HepG2 (cell line): ENCODE measurements around the gene YY1. TPM values are rescaled to one million over a fixed set of nuclear protein-coding genes. Genes with fewer than 3 reads are reported as not detected.

Experiments used
- HNF1A ChIP-seq, 2 experiments: sonication (generic) in 1 of 2; formaldehyde crosslinking in 1 of 2; IDR thresholded peaks; 2 replicates each; pipeline versions ENCODE4 v1.4.0 to v1.6.1; 2016 to 2020; ENCODE audit warnings: borderline replicate concordance in 1 of 2, low read depth in 1 of 2, mild to moderate bottlenecking in 1 of 2, missing genetic modification reagents in 1 of 2
- MAFK ChIP-seq, 2 experiments: IDR thresholded peaks in 1 of 2; conservative IDR thresholded peaks in 1 of 2; 2 replicates each; pipeline ENCODE4 v1.6.1; 2011; ENCODE audit warnings: improper control_type of control experiment in 2 of 2, low read length in 2 of 2
- SMAD9 ChIP-seq: sonication (generic); formaldehyde crosslinking; IDR thresholded peaks from 2 replicates; pipeline ENCODE4 v1.5.1; 2020; ENCODE audit warnings: mild to moderate bottlenecking, missing genetic modification reagents
- SRSF1 ChIP-seq: fragments of 200-400 bp; formaldehyde crosslinking; optimal IDR thresholded peaks from 2 replicates; pipeline ENCODE3; 2017; ENCODE audit warnings: mild to moderate bottlenecking, low read depth, low read length, moderate library complexity
- TRIM24 ChIP-seq: sonication (generic); formaldehyde crosslinking; IDR thresholded peaks from 2 replicates; pipeline ENCODE4 v1.8.0; 2022; ENCODE audit warnings: mild to moderate bottlenecking, missing genetic modification reagents
- ZBTB39 ChIP-seq: sonication (generic); formaldehyde crosslinking; IDR thresholded peaks from 2 replicates; pipeline ENCODE4 v1.5.0; 2020; ENCODE audit warnings: missing genetic modification reagents
- ZBTB46 ChIP-seq: sonication (generic); formaldehyde crosslinking; IDR thresholded peaks from 2 replicates; pipeline ENCODE4 v1.4.0; 2020; ENCODE audit warnings: mild to moderate bottlenecking, missing genetic modification reagents, borderline replicate concordance
- ZKSCAN5 ChIP-seq: sonication (generic); formaldehyde crosslinking; IDR thresholded peaks from 2 replicates; pipeline ENCODE4 v1.5.1; 2020; ENCODE audit warnings: mild to moderate bottlenecking, missing genetic modification reagents
- ZMAT5 ChIP-seq: sonication (generic); formaldehyde crosslinking; IDR thresholded peaks from 2 replicates; pipeline ENCODE4 v1.5.0; 2020; ENCODE audit warnings: mild to moderate bottlenecking, low read depth, missing genetic modification reagents, borderline replicate concordance
- ZNF232 ChIP-seq: sonication (generic); formaldehyde crosslinking; IDR thresholded peaks from 2 replicates; pipeline ENCODE4 v1.4.0; 2020; ENCODE audit warnings: missing genetic modification reagents, borderline replicate concordance
- ZNF446 ChIP-seq: sonication (generic); formaldehyde crosslinking; IDR thresholded peaks from 2 replicates; pipeline ENCODE4 v1.5.0; 2020; ENCODE audit warnings: mild to moderate bottlenecking, missing genetic modification reagents
- polyA plus RNA-seq, 8 experiments: library from polyadenylated mRNA; depleted of rRNA in 3 of 8; stranded (reverse) in 7 of 8; unstranded in 1 of 8; fragments of >200 nt; fragmentation: Illumina TruSeq in 4 of 8; extraction: Trizol in 4 of 8; gene quantifications; 2 replicates each; pipeline versions ENCODE4 v1.2.1 to v1.2.3, GENCODE V29; 2011 to 2016; ENCODE audit warnings: low read depth in 4 of 8, missing spikeins in 1 of 8, mixed read lengths in 1 of 8; ENCODE audit not compliant: insufficient read depth in 1 of 8
- total RNA-seq, 5 experiments: library from RNA; depleted of rRNA; stranded (reverse); fragments of >200 nt; fragmentation: Illumina TruSeq; extraction: Trizol; gene quantifications; 2 replicates each; pipeline ENCODE4 v1.2.3, GENCODE V29; 2016; ENCODE audit warnings: low read depth in 1 of 5

YY1 gene
- total and polyA plus RNA-seq, 2 of the 13 experiments (the other 11 are each of a cell fraction or from before 2014, with no cell fraction given) = 29.4 to 68.1 TPM

GRCh38 chr14:100203962-100204834 lies 34.7 kb upstream of the YY1 start (continued):
- TF ChIP-seq HNF1A (IDR thresholded peaks at IDR 0.05; ENCODE audit: low read depth) = no peak
- TF ChIP-seq HNF1A (CRISPR knock-in tag; IDR thresholded peaks at IDR 0.05; ENCODE audit: borderline replicate concordance) = no peak
- no peak for TF ChIP-seq SMAD9
- no peak for TF ChIP-seq ZMAT5 (CRISPR knock-in tag)
- no peak for TF ChIP-seq ZKSCAN5
- TF ChIP-seq ZNF446 (CRISPR knock-in tag) = no peak
- 0 out of 2 replicates have a peak, but pooled peaks have one; percentile 36 for TF ChIP-seq ZNF232 (CRISPR knock-in tag)
- no peak for TF ChIP-seq ZBTB46 (CRISPR knock-in tag)
- no peak for TF ChIP-seq SRSF1
- TF ChIP-seq ZBTB39 (CRISPR knock-in tag) = 0 out of 2 replicates have a peak, but pooled peaks have one; percentile 34
- no peak for TF ChIP-seq TRIM24 (CRISPR knock-in tag)
- 0 out of 4 replicates have a peak, but pooled peaks of 1 of the 2 experiments have one; percentile 5 for TF ChIP-seq MAFK (conservative IDR thresholded peaks at IDR 0.05 in 1 of 2, IDR thresholded peaks at IDR 0.05 in 1 of 2; ENCODE audit: low read length in 2 of 2)
